Stimulated activated naive B cell treated with anti-CD40 and anti-IgM and Interleukin-4, amounts not matched to agents 10 μg/mL and 1 μg/mL and 100 μg/mL, for 72 hours (primary cell): ENCODE data around the gene C2CD2.

Source experiments
- ATAC-seq, 2 donors: fragments of 150-1000 bp; cut with Tn5 transposase; replicated peaks; 2 replicates each; pipeline ENCODE4 v1.10.0; 2021; ENCODE audit warnings: moderate library complexity in 1 of 2
- DNase-seq: peaks from one replicate; pipeline ENCODE4 v3.0.0; 2021
- H3K27ac Mint-ChIP-seq: one replicate; pipeline ENCODE4 v1.8.0; 2022; ENCODE audit warnings: mild to moderate bottlenecking, mixed read lengths
- H3K27me3 Mint-ChIP-seq, 2 donors: one replicate each; pipeline ENCODE4 v1.8.0; 2022; ENCODE audit warnings: mixed read lengths in 2 of 2
- H3K36me3 Mint-ChIP-seq, 2 donors: one replicate each; pipeline ENCODE4 v1.8.0; 2022; ENCODE audit warnings: mixed read lengths in 2 of 2, mild to moderate bottlenecking in 1 of 2
- H3K4me1 Mint-ChIP-seq, 2 donors: one replicate each; pipeline ENCODE4 v1.8.0; 2022; ENCODE audit warnings: mixed read lengths in 2 of 2, mild to moderate bottlenecking in 1 of 2
- H3K4me3 Mint-ChIP-seq, 2 donors: one replicate each; pipeline ENCODE4 v1.8.0; 2022; ENCODE audit warnings: mild to moderate bottlenecking in 2 of 2, mixed read lengths in 2 of 2, moderate library complexity in 1 of 2
- H3K9me3 Mint-ChIP-seq, 2 donors: one replicate each; pipeline ENCODE4 v1.8.0; 2022; ENCODE audit warnings: mixed read lengths in 2 of 2, mild to moderate bottlenecking in 1 of 2

Gene C2CD2

DNA sequence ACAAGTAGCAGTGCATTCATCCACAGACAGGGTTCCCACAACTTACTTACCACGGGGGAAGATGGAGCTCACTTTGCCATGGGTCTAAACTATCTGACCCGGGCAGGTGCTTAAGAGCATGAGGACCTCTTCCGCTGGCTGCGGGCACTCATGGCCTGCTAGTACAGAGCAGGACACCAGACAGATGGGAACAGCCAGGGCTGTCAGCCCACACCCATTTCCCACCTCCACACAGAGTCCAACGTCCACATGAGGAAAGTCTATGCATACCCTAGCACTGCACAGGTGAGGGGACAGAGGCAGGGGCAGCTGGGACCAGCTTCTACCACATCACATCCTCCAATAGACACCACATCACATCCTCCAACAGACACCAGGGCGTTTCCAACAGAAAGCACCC, 38.9 kb downstream of the C2CD2 start:
- no peaks in the 10 kb centered on the region for H3K9me3 Mint-ChIP-seq
- H3K27ac Mint-ChIP-seq: no peak overlapping the region
- peaks cover 37 to 61% of the 10 kb centered on the region in 2 donors for H3K36me3 Mint-ChIP-seq
- no peak for DNase-seq
- no peak for ATAC-seq
- H3K27me3 Mint-ChIP-seq: no peaks in the 10 kb centered on the region
- H3K4me3 Mint-ChIP-seq: no peak overlapping the region
- H3K4me1 Mint-ChIP-seq: peaks cover 0 to 2% of the 10 kb centered on the region in 2 donors

DNA sequence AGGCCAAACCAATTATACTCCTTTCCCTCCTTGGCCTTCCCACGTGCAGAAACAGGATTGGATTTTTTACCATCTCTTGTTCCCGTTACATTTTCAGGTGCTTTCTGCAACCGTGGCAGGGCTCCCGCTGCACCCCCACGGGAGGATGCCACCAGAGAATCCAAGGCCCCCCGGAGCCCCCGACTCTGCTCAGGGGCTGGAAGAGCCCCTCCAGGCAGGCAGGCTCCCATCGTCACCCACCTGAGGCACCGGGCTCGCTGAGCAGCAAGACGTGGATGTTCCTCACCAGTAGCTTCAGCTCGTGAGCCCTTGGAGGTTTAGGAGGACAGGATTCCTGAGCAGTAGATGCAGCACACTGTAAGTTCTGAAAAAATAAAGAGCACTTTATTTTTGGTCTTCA, 39.5 kb downstream of the C2CD2 start:
- ATAC-seq: no peak
- DNase-seq: no peak
- Mint-ChIP-seq H3K4me1 (peaks cover 0 to 2% of the 10 kb centered on the region in 2 donors), H3K9me3 (no peaks in the 10 kb centered on the region), H3K36me3 (peaks cover 38 to 61% of the 10 kb centered on the region in 2 donors), H3K4me3 (no peak overlapping the region), H3K27me3 (no peaks in the 10 kb centered on the region), H3K27ac (no peak overlapping the region)

DNA sequence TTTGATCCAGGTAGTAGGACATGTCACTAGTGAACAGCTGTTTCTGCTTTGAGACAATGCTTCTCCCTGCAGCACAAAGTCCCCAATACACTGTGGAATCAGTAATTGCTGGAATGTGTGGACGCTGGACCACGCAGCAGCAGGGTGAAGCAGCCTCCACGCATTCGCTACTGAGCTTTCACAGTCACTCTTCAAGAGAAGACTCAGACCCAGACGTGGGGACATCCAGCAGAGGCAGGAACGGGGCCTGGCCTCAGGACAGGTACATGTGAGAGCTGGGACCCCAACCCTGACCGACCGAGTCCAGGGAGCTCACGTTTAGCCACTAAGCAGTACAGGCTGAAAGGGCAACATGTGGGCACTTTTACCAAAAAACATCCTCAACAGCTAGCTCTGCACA, 40.6 kb downstream of the C2CD2 start:
- H3K4me1 Mint-ChIP-seq: peaks cover 0 to 2% of the 10 kb centered on the region in 2 donors
- H3K36me3 Mint-ChIP-seq: peaks cover 37 to 59% of the 10 kb centered on the region in 2 donors
- H3K27me3 Mint-ChIP-seq: no peaks in the 10 kb centered on the region
- ATAC-seq: no peak
- H3K4me3 Mint-ChIP-seq: no peak overlapping the region
- H3K27ac Mint-ChIP-seq: no peak overlapping the region
- H3K9me3 Mint-ChIP-seq: no peaks in the 10 kb centered on the region
- DNase-seq: no peak

DNA sequence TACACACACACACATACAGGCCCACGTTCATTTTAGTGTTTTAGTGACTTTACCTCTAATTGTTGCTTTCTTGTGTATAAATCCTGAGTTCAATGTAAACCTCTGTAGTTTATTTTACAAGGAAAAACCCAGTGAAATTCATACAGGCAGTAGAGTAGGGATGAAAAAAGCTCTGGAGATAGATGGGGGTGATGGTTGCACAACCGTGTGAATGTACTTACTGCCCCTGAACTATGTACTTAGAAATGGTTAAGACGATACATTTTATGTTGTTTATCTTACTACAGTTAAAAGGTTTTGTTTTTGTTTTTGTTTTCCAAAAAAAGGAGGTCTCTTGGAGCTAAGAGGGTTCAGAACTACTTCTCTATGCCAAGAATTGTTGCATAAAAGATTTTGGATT, 45.0 kb downstream of the C2CD2 start:
- H3K4me3 Mint-ChIP-seq: no peak overlapping the region
- H3K27me3 Mint-ChIP-seq: no peaks in the 10 kb centered on the region
- no peak for DNase-seq
- no peak for ATAC-seq
- no peaks in the 10 kb centered on the region for H3K9me3 Mint-ChIP-seq
- no peak overlapping the region for H3K27ac Mint-ChIP-seq
- peaks cover 36 to 54% of the 10 kb centered on the region in 2 donors for H3K36me3 Mint-ChIP-seq
- no peaks in the 10 kb centered on the region for H3K4me1 Mint-ChIP-seq

DNA sequence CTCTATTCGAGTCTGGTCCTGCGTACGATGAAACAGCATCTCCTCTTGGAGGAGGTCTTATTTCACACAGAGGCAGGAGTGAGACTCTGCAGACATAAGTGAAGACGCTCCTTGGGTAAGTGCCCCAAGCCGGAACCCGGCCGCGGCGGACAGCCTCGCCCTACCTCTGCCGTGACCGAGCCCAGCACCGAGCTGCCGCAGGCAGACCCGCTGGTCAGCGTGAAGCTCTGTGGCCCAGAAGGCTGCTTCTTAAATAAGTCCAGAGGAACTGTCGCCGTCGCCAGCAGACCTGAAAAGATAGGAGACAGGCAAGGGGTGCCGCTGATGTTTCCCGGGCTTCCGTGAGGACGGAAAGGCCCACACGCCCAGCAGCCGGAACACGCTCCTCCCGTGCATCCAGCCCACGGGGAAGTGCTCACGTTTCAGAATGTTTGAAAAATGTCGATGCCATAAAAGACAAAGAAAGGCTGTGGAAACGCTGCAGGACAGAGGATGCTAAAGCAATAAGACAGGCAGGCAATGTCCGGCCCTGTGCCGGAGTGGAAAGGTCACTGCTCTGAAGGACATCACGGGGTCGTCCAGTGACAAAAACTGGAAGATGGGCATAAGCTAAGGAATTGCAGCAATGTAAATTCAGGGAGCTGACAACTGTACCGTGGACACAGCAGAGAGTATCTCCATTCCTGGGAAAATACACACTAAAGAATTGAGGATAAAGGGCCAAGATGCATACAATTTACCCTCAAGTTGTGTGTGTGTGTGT, 46.1 kb downstream of the C2CD2 start:
- H3K4me1 Mint-ChIP-seq: no peaks in the 10 kb centered on the region
- no peaks in the 10 kb centered on the region for H3K27me3 Mint-ChIP-seq
- H3K9me3 Mint-ChIP-seq: no peaks in the 10 kb centered on the region
- H3K4me3 Mint-ChIP-seq: no peak overlapping the region
- H3K27ac Mint-ChIP-seq: no peak overlapping the region
- ATAC-seq (no peak), DNase-seq (no peak)
- H3K36me3 Mint-ChIP-seq: peaks cover 40 to 57% of the 10 kb centered on the region in 2 donors

DNA sequence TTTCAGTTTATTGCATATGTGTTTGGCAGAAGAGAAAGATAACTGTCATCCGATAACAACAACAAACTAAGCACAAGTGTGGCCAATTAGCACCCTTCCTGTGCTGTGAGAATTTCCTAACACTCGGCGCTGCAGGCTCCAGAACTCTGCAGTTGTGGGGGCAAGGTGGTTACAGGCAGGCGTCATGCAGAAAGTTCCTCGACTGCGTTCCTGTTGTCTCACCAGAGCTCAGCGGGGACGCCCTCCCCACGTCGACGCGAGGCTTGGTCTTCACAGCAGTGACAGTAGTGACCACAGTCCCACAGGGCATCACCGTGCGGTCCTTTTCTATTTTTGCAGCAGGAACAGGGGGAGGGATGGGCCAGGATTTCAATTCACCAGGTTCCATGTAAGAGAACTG, 47.0 kb downstream of the C2CD2 start:
- Mint-ChIP-seq H3K27ac (no peak overlapping the region), H3K27me3 (no peaks in the 10 kb centered on the region), H3K36me3 (peaks cover 40 to 59% of the 10 kb centered on the region in 2 donors), H3K4me1 (no peaks in the 10 kb centered on the region), H3K9me3 (no peaks in the 10 kb centered on the region), H3K4me3 (no peak overlapping the region)
- ATAC-seq (no peak), DNase-seq (no peak)

DNA sequence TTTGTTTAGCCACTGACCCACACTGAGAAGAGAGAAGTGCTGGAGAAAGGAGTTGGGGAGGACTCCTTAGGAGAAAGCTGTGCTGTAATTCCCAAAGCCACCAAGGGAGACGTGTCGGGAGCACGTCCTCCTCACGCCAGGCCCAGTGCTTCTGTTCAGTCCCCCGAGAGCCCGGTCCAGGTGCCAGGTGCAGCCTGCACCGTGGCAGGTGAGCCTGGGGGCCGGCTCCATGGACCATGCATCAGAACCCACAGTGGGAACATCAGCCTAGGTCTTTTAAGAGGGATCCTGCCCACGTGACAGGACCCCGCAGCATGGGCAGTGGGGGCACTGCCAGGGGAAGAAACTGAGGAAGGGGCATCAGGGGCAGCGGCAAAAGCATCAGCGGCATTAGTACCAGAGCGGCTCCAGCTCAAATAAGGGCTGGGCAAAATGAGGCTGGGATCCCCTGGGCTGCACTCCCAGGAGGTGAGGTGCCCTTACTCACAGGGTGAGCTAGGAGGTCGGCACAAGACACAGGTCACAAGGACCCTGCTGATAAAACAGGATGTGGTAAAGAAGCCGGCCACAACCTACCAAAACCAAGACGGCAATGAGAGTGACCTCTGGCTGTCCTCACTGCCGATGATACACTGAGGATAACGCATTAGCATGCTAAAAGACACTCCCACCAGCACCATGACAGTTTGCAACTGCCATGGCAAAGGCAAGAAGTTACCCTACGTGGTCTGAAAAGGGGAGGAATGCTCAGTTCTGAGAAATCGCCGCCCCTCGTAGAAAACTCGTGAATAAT, 50.1 kb downstream of the C2CD2 start:
- H3K9me3 Mint-ChIP-seq: no peaks in the 10 kb centered on the region
- ATAC-seq (no peak), DNase-seq (no peak)
- H3K4me1 Mint-ChIP-seq: peaks cover 15 to 19% of the 10 kb centered on the region in 2 donors
- no peaks in the 10 kb centered on the region for H3K27me3 Mint-ChIP-seq
- peaks cover 46 to 61% of the 10 kb centered on the region in 2 donors for H3K36me3 Mint-ChIP-seq
- no peak overlapping the region for H3K4me3 Mint-ChIP-seq
- H3K27ac Mint-ChIP-seq: no peak overlapping the region

DNA sequence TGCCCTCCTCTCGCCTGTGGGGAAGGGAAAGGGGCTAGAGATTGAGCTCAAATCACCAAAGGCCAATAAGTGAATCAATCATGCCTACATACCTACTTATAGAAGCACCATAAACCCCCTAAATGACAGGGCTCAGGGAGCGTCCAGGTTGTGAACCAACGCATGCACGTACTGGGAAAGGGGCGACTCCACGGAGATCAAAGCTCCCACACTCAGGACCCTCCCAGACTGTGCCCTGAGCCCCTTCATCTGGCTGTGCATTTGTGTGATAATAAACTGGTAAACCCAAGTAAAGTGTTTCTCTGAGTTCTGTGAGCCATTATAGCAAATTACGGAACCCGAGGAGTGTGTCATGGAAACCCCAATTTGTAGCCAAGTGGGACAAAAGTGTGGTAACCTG, 50.9 kb downstream of the C2CD2 start:
- Mint-ChIP-seq H3K27me3 (no peaks in the 10 kb centered on the region), H3K36me3 (peaks cover 53 to 63% of the 10 kb centered on the region in 2 donors), H3K4me3 (no peak overlapping the region), H3K9me3 (no peaks in the 10 kb centered on the region), H3K4me1 (peaks cover 15 to 19% of the 10 kb centered on the region in 2 donors), H3K27ac (no peak overlapping the region)
- ATAC-seq: no peak
- DNase-seq: no peak

DNA sequence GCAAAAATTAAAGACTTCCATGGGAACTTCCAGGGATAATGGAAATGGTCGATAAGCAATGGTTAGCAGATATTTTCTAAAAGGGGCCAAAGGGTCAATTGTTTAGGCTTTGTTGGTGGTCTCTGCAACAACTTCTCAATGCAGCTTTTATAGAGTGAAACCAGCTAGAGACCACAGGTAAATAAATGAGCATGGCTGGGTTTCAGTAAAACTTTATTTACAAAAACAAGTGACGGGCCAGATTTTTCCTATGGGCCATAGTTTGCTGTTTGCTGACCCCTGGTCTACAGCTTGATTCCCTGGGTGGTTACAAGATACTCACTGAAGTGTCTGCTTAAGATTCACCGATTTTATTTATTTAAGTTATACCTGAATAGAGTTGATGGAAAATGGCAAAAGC, 52.0 kb downstream of the C2CD2 start:
- H3K27me3 Mint-ChIP-seq: no peaks in the 10 kb centered on the region
- DNase-seq: no peak

DNA sequence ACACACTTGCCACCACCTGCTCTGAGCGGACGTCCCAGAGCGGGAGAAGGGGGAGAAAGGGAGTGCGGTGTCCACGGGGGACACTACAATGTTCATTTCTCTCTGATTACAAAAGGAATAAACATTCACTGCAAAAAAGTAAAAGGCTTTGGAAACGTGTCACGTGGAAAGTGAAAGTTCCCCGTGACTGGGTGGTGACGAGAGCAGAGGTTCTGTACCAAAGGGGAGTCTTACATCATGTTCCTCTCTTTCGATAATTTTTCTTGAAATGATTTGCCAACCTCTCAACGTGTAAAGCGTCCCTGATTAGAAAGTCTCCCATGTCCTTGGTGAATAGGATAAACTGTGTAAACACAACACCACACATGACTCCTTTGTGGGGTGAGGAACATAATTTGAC, 52.7 kb downstream of the C2CD2 start:
- Mint-ChIP-seq H3K27me3 (no peaks in the 10 kb centered on the region), H3K9me3 (no peaks in the 10 kb centered on the region), H3K36me3 (peaks cover 47 to 49% of the 10 kb centered on the region in 2 donors), H3K27ac (peak overlapping the region; percentile 62), H3K4me1 (peaks cover 16 to 21% of the 10 kb centered on the region in 2 donors), H3K4me3 (no peak overlapping the region)
- ATAC-seq: peak in 1 of 2 donors; percentile 42
- DNase-seq: no peak

More for the DNA sequence above, 52.0 kb downstream of the C2CD2 start:
- Mint-ChIP-seq H3K4me3 (no peak overlapping the region), H3K4me1 (peaks cover 15 to 19% of the 10 kb centered on the region in 2 donors), H3K9me3 (no peaks in the 10 kb centered on the region), H3K36me3 (peaks cover 50 to 53% of the 10 kb centered on the region in 2 donors), H3K27ac (no peak overlapping the region)
- no peak for ATAC-seq

DNA sequence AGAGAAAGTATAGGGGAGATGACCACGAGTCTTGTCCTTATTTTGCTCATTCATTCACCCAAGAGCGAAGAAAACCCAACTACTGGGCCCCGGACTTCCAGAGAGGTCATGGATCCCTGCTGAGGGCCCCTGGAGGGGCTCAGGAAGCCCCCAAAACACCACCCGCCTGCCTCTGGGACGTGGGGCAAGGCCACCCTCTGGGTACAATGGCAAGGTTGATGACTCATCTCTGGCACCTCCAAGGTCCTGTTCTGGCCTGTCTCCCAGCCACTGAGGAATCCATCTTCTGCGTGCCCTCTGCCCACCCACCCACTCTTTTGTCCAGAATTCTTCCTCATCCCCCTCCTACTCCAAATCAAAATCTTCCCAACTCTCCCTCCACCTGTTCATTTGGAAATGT, 53.4 kb downstream of the C2CD2 start:
- Mint-ChIP-seq H3K27ac (peak overlapping the region; percentile 89), H3K4me1 (peaks cover 21 to 28% of the 10 kb centered on the region in 2 donors), H3K36me3 (peaks cover 46 to 48% of the 10 kb centered on the region in 2 donors), H3K9me3 (no peaks in the 10 kb centered on the region), H3K27me3 (no peaks in the 10 kb centered on the region), H3K4me3 (no peak overlapping the region)
- ATAC-seq (no peak), DNase-seq (no peak)

DNA sequence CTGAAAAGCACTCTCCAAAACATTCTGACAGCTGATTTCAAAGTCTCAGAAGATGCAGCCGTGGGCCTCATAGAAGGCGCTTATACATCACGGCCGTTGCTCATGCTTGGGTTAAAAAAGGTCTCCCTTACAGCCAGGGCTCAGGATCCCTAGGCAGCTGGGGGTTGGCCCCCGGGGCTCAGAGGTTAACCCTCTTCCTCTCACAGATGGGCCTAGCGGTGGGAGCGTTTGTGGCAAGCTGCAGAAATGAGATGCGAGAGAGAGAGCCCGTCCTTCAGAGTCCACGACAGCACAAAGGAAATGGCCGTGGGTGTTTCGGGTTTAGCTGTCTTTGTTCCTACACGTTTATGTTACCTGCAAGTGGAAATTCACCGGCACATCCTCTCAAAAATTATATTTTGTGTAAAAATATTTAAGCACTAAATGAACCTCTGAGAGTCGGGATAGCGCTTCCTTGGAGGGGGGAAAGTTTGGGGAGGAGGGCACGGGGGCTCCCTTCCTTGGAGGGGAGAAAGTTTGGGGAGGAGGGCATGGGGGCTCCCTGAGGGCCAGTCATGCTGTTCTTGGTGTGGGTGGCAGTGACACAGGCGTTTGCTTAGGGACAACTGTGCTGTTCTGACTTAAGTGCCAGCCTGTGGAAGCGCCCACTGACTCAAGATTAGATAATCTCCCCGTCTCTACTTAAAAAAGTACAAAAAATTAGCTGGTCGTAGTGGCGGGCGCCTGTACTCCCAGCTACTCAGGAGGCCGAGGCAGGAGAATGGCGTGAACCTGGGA, 54.2 kb downstream of the C2CD2 start:
- Mint-ChIP-seq H3K9me3 (no peaks in the 10 kb centered on the region), H3K4me1 (peaks cover 27 to 36% of the 10 kb centered on the region in 2 donors), H3K27me3 (no peaks in the 10 kb centered on the region), H3K36me3 (peaks cover 43 to 47% of the 10 kb centered on the region in 2 donors), H3K4me3 (peak overlapping the region; percentile 37 to 56), H3K27ac (no peak overlapping the region)
- peak; percentile 63 for DNase-seq
- ATAC-seq: peak; percentile 73 to 88

DNA sequence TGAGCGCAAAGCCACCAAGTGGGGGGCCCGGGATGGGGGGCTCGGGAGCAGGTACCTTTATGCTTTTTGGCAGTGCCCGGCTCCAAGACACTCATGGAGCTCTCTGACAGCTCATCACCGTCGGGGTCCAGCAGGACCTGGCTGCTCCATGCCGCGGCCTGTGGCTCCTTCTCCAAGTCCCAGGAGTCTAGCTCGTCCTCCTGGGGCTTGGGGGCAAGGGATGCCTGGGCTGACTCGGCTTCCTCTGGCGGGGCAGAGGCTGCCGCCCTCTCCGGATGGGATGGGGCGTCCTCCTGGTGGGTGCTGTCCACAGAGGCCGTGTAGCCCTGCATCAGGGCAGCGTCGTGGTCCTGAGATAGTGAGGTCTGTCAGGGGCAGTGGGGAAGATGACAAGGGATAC, 54.8 kb downstream of the C2CD2 start:
- H3K4me1 Mint-ChIP-seq: peaks cover 29 to 42% of the 10 kb centered on the region in 2 donors
- H3K27ac Mint-ChIP-seq: no peak overlapping the region
- H3K36me3 Mint-ChIP-seq: peaks cover 40 to 49% of the 10 kb centered on the region in 2 donors
- peak overlapping the region; percentile 23 to 56 for H3K4me3 Mint-ChIP-seq
- no peaks in the 10 kb centered on the region for H3K9me3 Mint-ChIP-seq
- H3K27me3 Mint-ChIP-seq: no peaks in the 10 kb centered on the region
- ATAC-seq (no peak), DNase-seq (no peak)

DNA sequence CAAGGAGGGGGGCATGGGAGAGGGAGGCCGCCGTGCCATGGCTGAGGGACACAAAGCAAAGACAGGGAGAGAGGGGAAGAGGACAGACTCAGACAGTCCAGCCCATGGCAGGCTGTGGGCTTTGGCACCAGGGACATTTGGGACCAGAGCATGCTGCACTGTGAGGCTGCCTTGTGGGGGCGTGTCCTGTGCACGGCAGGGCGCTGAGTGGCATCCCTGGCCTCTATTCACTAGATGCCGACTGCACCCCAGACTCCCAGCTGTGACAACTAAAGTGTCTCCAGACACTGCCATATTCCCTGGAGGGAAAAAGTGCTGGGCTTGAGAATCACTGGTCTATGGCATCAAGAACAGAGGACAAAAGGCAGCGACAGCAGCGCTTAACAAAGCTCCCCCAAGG, 56.1 kb downstream of the C2CD2 start:
- Mint-ChIP-seq H3K4me1 (peaks cover 29 to 44% of the 10 kb centered on the region in 2 donors), H3K27me3 (no peaks in the 10 kb centered on the region), H3K4me3 (no peak overlapping the region), H3K36me3 (peaks cover 31 to 41% of the 10 kb centered on the region in 2 donors), H3K27ac (no peak overlapping the region), H3K9me3 (no peaks in the 10 kb centered on the region)
- ATAC-seq: no peak
- DNase-seq: no peak
